NCI-H2171 (cell line): Measurements from ENCODE around the gene COX4I2.
A peak's percentile ranks its signal among the peaks of the same experiment; 100 is the strongest.

Experiments
- DNase-seq: peaks from one replicate; lab custom pipeline; 2025; lab: John Stamatoyannopoulos, UW

Gene COX4I2

DNA sequence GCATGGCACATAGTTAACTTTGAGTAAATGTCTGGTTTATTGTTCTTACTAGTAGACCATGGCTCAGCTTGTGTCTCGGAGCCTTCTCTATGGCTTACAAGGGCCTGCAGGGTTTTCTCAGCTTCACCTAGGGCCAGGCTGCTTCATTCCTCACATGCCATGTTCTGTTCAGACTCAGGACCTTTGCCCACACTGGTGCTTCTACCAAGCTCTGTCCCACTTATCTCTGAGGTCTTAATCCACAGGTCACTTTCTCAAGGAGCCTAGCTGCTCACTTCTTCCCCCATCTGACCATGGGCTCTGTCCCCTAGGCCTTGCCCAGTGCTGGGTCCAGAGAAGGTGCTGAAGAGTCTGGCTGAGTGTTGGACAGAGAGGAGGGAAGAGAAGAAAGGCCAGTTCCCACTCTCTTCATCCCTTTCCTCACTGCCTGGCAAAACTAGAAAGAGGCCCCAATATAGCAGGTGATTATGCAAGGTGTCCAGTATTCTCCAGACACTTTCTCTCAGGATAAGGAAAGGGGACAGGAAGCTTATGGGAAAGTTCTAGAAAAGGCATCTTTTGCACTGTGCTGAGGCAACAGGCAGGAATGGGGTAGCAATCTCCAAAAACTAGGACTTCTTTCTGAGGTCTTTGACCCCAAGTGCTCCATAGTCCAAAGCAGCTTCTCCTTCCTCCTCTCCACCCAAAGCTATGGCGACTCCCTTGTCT is 40.0 kb downstream of the COX4I2 start:
- no peak for DNase-seq

DNA sequence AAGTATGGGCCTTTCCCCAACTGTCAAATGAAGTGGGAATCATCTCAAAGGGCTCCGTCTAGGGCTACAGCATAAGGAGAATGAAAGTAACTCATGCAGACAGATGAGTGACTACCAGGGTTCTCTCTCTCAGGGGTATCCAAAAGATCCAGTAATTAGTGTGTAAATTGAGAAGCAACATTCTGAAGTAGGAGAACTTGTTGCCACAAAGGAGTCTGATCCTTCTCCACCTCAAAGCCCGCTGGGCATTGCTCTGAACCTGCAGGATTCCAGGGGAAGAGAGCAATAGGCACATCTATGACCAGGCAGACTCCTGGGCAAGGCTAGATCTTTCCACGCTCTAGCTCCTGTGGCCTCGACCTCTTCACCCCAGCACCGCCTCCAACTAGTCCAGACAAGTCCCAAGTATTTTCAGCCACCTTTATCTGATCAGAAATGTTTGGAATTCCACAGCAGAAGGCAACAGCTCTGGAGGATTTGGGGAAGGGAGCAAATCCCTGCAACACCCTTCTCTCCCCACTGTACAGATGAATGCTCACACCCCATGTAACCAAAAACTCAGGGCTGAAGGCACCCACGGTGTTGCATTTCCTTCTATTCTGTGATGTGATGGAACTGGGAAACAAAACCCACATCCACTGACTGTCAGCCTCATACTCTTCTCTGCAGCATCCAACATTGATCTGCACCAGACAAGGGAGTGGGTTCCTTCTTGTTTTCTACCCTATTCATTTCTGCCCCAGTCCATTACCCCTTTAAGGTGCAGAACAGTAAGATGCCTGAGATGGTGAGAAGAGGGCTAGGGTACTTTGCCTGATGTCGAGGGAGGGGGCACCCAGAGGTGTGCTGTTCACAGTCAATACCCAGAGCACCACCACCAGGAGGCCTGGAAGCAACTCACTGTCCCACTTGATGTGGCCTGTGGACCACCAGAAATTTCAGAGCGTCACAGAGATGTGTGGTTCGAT is 41.0 kb downstream of the COX4I2 start:
- no peak for DNase-seq

DNA sequence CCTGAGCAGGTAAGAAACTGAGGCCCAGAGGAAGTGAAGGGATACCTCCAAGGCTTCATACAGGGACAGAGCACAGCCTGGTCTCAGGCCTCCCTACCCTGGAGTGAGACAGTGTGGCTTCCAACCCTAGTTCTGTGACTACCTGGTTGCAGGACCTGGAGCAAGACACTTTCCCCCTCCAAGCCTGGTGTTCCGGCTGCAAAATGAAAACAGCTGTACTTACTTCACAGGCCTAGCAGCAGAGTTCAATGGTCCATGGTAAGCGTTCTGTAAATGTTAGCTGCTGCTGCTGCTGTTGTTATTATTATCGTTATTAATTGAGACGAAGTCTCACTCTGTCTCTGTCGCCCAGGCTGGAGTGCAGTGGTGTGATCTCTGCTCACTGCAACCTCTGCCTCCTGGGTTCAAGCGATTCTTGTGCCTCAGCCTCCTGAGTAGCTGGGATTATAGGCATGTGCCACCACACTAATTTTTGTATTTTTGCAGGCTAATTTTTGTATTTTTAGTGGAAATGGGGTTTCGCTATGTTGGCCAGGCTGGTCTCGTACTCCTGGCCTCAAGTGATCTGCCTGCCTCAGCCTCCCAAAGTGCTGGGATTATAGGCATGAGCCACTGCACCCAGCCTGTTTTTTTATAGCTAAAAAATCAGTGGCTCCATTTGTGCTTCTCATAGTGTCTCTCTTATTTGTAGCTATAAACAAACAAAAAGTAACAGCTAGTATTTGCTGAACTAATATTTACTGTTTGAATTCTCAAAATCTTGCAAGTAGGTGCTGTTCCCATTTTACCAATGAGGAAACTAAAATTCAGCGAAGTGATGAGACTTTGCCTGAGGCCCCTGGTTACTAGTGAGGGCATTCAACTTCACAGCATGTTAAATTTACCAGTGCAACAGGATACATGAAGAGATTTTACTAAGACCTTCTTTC is 41.9 kb downstream of the COX4I2 start:
- no peak for DNase-seq

DNA sequence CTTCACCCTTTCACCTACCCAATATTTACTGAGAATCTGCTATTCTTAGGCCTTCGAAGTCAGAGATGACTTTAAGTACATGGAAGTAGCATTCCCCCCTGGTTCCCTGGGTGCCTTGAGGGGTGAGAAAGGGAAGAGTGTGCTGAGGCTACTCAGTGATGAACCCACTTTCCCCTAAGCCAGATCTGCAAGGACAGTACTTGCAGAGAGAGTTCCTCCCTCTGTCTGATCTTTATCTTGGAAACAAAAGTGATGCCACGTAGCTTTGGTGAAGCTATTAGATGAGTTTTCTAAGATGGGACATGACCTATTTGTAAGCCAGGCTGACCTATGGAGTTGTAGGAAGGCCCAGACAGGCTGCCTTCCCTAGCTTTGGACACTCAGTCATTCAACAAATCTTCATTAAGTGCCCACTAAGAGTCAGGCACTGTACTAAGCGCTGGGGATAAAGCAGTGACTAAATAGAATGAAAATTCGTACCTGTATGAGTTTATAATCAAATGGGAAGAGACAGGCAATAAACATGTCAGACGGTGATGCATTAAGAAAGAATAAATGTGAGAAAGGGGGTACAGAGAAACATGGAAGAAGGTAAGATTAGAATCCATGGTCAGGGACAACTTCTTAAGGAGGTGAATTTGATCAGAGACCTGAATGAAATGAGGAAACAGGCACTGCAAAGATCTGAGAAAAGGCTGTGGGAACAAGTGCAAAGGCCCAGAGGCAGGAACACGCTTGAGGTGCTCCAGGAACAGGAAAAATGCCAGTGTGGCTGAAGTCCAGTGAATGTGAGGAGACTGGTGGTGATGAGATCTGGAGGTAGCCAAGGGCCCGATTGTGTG is 42.8 kb downstream of the COX4I2 start:
- no peak for DNase-seq

DNA sequence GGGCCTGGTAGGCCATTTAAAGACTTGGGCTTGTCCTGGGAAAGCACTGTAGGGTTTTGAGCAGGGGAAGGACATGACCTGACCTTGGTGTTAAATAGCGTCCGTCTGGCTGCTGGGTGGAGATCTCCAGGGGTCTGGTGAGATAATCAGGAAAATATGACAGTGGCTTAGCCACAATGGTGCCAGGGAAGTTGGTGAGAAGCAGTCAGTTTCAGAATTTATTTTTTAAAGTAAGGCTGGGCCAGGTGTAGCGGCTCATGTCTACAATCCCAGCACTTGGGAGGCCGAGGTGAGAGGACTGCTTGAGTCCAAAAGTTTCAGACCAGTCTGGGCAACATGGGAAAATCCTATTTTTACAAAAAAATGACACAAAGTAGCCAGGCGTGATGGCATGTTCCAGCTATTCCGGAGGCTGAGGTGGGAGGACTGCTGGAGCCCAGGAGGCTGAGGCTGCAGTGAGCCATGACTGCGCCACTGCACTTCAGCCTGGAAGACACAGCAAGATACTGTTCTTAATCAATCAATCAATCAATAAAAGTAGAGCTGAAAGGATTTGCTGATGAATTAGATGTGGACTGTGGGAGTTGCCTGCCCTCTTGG is 43.5 kb downstream of the COX4I2 start:
- no peak for DNase-seq

DNA sequence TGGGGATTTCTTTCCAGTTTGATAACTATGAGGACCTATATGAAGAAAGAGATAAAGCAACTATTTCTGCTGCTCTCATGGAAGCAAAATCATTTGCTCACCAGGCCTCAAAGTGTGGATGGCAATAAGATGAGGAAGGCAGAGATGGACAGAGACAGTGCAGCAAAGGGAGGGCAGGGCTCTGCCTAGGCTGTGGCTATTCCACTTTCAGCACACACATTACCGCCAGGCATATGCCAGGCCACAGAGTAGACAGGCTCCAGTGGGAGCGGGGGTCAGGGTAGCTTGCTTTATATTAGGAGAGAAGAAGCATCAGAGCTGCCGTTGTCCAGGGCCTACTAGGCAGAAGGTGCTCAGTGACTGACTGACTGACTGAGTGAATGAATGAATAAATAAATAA is 44.1 kb downstream of the COX4I2 start:
- no peak for DNase-seq

DNA sequence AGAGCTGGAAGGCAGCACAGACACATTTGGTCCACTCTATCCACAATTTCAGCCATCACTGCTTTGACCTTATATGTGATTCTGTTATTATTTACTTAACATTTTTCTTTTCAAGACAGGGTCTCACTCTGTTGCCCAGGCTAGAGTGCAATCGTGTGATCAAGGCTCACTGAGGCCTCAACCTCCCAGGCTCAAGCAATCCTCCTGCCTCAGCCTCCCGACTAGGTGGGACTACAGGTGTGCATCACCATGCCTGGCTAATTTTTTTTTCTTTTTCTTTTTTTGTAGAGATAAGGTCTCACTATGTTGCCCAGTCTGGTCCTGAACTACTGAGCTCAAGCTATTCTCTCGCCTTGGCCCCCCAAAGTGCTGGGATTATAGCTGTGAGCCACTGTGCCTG is 44.6 kb downstream of the COX4I2 start:
- DNase-seq: no peak

DNA sequence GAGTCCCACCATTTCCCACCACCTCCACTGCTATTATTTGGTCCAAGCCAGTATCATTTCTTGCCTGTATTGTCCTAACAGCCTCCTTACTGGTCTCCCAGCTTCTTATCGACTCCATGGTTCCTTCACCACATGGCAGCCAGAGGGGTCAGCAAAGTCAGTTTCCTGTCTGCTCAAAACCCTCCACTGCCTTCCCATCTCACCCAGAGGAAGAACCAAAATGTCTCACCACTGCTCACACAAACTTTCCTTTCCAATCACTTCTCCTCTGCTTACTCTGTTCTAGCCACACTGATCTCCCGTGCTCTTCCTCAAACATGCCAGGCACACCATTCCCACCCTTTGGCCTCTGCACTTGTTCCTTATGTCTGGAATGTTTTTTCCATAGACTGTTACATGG is 45.2 kb downstream of the COX4I2 start:
- DNase-seq: no peak

DNA sequence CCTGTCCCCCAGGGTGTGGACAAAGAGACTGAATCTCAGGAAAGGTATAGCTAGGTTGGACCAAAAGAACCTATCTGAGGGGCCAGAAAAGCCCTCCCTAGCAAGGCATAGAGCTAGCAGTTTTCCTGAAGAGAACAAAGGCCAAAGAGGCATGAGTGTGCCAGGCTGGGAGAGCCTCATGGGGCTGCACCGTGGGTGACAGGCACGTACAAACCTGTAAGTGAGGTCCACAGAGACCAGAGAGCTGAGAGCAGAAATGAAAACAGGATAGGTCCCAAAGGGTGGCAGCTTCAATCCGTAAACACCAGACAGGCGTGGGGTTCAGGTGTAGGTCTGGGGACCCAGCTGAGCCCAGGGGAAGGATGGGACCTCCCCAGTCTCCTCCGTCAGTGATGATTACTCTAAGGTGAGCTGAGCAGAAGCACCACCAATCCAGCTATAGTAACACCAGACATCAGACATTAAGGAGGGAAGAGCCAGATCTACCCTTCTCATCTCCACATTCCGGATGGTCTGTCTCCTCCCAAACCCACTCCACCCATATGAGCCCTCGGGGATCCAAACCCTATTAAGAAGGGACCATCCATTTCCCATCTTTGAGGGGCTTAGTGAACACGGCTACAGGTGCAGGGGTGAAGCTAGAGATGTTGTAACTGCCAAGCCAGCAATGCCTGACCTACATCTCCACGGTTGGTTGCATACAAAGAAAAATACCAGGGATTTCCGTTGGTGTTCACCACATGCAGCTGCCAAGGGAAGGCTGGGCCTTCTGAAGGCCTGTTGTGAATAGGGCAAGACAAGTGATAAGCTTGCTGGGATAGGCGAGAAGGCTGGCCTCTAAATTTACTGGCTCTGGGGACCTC is 46.7 kb downstream of the COX4I2 start:
- DNase-seq: no peak

DNA sequence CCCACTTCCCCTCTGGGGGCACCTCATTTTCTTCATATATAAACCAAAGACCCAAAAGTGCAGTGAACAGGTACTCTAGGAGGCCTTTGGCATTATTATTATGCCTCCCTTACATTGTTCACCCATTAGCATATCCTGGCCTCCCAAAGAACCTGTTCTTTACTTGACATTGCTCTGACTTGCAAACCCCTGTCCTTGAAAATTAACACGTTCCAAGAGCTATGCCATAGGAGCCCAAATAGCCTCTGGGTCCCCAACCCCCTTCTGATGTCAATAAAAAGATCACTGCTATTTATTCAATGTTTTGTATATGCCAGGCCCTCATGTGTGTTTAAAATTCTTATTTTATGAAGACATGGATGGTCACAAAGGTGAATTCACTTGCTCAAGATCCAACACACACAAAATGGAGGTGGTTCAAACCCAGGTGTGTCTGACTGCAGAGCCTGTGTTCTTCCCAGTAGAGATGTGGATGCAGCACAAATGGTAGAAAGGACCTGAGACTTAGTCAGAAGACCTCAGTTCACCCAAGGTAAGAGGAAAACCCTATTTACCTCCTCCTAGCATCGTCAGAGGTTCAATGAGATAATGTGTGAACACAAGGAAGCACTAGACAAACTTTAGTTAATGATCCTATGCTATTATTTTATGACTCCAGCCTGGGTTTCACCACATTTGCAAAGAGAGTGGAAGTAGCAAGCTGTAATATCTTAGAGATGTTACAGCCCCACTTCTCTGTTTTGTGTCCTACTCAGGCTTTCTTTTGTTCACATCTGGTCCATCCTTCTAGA is 48.3 kb downstream of the COX4I2 start:
- no peak for DNase-seq

DNA sequence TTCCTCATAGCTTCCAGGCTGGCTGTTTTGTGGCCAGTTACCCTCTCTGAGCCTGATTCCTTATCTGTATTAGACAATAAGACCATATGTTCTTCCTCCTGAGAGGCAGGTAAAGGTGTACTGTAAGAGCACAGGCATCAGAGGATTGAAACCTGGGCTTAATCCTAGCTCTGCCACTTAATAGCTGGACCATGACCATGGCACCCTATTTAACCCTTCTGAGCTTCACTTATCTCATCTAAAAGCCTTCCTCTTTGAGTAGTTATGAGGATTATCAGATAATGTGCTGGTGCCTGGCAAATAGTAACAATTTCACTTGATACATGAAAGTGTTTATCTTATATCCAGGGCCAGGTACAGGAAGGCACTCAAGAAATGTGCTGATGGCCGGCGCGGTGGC is 50.1 kb downstream of the COX4I2 start:
- DNase-seq: no peak

DNA sequence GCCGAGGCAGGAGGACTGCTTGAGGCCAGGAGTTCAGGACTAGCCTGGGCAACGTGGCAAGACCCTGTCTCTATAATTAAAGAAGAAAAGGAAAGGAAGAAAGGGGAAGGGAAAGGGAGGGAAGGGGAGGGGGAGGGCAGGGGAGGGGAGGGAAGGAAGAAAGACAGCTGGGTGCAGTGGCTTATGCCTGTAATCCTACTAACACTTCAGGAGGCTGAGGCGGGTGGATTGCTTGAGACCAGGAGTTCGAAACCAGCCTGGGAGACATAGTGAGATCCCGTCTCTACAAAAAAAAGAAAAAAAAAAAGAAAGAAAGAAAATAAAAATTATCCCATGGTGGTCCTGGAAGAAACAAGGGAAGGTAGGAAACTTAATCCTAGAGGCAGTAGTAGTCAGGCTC is 51.4 kb downstream of the COX4I2 start:
- no peak for DNase-seq

DNA sequence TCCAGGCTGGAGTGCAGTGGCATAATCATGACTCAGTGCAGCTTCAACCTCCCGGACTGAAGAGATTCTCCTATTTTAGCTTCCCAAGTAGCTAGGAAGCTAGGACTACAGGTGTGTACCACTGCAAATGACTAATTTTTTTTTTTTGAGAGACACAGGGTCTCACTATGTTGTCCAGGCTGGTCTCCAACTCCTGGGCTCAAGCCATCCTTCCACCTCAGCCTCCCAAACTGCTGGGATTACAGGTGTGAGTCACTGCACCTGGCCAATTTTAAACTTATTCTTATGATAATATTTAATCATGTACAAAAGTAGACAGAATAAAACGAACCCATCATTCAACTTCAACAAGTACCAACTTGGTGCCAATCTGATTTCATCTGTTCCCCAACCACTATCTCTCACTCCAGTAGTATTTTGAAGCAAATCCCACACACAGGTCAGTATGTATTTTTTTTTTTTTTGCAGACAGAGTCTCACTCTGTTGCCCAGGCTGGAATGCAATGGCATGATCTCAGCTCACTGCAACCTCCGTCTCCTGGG is 52.5 kb downstream of the COX4I2 start:
- DNase-seq: no peak

DNA sequence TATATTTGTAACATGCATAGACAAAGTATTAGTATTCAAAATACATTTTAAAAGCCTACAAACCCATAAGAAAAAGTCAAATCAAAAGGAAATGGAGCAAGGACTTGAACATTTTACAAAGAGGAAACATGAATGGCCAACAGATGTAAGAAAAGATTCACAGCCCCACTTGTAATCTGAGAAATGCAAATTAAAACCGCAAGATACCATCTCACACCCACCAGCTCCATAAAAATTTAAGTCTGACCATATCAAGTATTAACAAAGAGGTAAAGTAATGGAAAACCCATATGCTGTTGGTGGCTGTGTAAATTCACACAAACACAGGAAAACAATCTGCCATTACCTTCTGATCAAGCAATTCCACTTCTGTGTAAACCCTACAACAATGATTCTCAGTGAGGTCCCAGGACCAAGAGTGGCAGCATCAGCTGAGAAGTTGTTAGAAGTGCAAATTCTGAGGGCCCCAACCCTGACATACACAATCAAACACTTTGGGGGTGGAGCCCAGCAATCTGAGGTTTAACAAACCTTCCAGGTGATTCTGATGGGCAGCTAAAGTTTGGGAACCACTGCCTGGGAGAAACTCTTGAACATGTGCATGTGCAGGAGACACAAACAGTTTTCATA is 54.0 kb downstream of the COX4I2 start:
- DNase-seq: peak; percentile 49

DNA sequence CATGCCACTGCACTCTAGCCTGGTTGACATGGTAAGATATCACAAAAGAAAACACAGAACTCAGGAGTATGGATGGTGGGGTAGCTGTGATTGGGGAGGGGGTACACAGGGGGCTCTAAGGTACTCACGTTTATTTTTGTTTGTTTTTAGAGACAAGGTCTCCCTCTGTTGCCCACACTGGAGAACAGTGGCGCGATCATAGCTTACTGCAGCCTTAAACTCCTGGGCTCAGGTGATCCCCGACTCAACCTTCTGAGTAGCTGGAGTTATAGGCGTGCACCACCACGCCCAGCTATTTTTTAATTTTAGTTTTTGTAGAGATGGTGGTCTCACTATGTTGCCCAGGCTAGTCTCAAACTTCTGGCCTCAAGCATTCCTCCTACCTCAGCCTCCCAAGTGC is 55.7 kb downstream of the COX4I2 start:
- DNase-seq: no peak

DNA sequence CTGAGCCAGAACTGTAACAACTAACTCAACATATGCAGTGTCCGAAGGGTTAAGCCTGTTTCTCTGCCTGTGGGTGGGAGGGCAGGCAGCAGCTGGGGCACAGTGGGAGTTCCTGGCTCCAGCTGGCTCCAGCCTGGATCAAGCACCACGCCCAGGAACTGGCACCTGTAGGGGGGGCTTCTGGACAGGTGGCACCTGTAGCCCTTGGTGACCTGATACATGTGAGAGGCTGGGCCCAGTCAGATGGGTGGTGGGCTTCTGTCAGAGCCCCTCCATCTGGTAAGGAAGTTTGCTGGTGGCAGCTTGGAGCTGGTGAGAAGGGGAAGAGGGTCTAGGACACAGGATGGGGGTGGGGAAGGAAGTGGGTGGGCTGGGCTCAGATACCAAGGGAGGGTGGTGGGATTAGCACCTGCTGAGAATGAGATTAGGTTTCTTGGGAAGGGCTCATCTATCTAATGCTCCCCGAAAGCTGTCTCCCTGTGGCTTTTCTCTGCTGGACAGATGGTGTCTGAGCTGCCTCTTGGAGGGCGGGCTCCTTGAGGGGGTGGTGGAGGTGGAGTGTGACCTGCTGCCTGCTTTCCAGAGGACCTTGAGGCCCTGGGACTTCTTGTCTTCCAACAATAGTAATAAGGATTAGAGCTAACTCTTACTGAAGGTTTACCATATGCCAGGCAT is 56.4 kb downstream of the COX4I2 start:
- DNase-seq: peak; percentile 99
